H1 (cell line): Measurements from ENCODE around the gene NPHP4. TPM values are rescaled to one million over a fixed set of nuclear protein-coding genes. Genes with fewer than 3 reads are reported as not detected.

ENCODE experiments used
- CTCF ChIA-PET: fragments of 300-600 bp; sonication (Branson Sonifier 250); formaldehyde crosslinking; loops from one replicate; lab custom pipeline; 2021; ENCODE audit not compliant: partially characterized antibody; lab: Charles Lee
- POLR2A ChIA-PET: fragments of 300-600 bp; sonication (Branson Sonifier 250); formaldehyde crosslinking; loops from one replicate; lab custom pipeline; 2021; ENCODE audit warnings: inconsistent platforms; ENCODE audit not compliant: partially characterized antibody; lab: Charles Lee
- DNase-seq, 2 experiments: peaks; one replicate each; pipeline versions ENCODE4 v3.0.0 to v3.0.0-alpha.2; 2010 to 2022; ENCODE audit warnings: low spot score in 2 of 2, low read depth in 1 of 2, mixed read lengths in 1 of 2
- FAIRE-seq: peaks from 2 replicates; lab custom pipeline; 2011; peaks lifted over from hg19 to GRCh38; lab: Jason Lieb, UNC
- H2AFZ ChIP-seq: 2 replicates; pipeline ENCODE4 v1.8.1; 2012; ENCODE audit warnings: low read length, inconsistent platforms
- H2AK5ac ChIP-seq: 2 replicates; pipeline ENCODE4 v1.6.1; 2013; ENCODE audit warnings: low read depth, low read length
- H2BK120ac ChIP-seq: replicated peaks from 2 replicates; pipeline ENCODE3; 2013; ENCODE audit warnings: low read depth, low read length, inconsistent platforms
- H2BK12ac ChIP-seq: 2 replicates; pipeline ENCODE4 v1.6.1; 2013; ENCODE audit warnings: low read depth, low read length
- H2BK15ac ChIP-seq: 2 replicates; pipeline ENCODE4 v1.6.1; 2013; ENCODE audit warnings: low read length
- H2BK20ac ChIP-seq: 2 replicates; pipeline ENCODE4 v1.6.1; 2013; ENCODE audit warnings: low read length
- H2BK5ac ChIP-seq: 2 replicates; pipeline ENCODE4 v1.6.1; 2013; ENCODE audit warnings: low read depth, low read length
- H3K14ac ChIP-seq: 2 replicates; pipeline ENCODE4 v1.6.1; 2013; ENCODE audit warnings: inconsistent platforms; ENCODE audit not compliant: insufficient read length
- H3K18ac ChIP-seq: 2 replicates; pipeline ENCODE4 v1.6.1; 2013; ENCODE audit warnings: low read length; ENCODE audit errors: extremely low read depth
- H3K23ac ChIP-seq: 2 replicates; pipeline ENCODE4 v1.6.1; 2013; ENCODE audit warnings: inconsistent platforms; ENCODE audit not compliant: insufficient read length
- H3K23me2 ChIP-seq: 2 replicates; pipeline ENCODE4 v1.6.1; 2013; ENCODE audit warnings: low read depth, low read length
- H3K27ac ChIP-seq: 2 replicates; pipeline ENCODE4 v1.6.1; 2011; ENCODE audit warnings: low read depth, low read length, inconsistent platforms
- H3K27me3 ChIP-seq, 4 experiments: replicated peaks in 1 of 4; 1 replicate in 1 of 4; 2 replicates in 3 of 4; pipeline versions ENCODE4 v1.6.1 to v1.8.1; 2011 to 2013; ENCODE audit warnings: low read length in 3 of 4, mild to moderate bottlenecking in 3 of 4, inconsistent platforms in 2 of 4, mixed read lengths in 2 of 4, moderate library complexity in 1 of 4; ENCODE audit not compliant: control insufficient read depth in 3 of 4, insufficient read depth in 3 of 4; ENCODE audit errors: extremely low read depth in 1 of 4
- H3K36me3 ChIP-seq, 4 experiments: 2 replicates each; pipeline versions ENCODE4 v1.6.1 to v1.8.1; 2011 to 2013; ENCODE audit warnings: mild to moderate bottlenecking in 4 of 4, low read length in 3 of 4, moderate library complexity in 2 of 4, control low read depth in 1 of 4, inconsistent platforms in 1 of 4; ENCODE audit not compliant: insufficient read depth in 4 of 4, control insufficient read depth in 2 of 4
- H3K4ac ChIP-seq: replicated peaks from 2 replicates; pipeline ENCODE3; 2013; ENCODE audit warnings: low read length, low read depth, mixed read lengths, inconsistent platforms; ENCODE audit not compliant: insufficient read length
- H3K4me1 ChIP-seq, 4 experiments: replicated peaks in 1 of 4; 1 replicate in 1 of 4; 2 replicates in 3 of 4; pipeline versions ENCODE4 v1.6.1 to v1.8.1; 2011 to 2013; ENCODE audit warnings: low read length in 3 of 4, inconsistent platforms in 2 of 4, mixed read lengths in 1 of 4; ENCODE audit not compliant: insufficient read depth in 4 of 4, control insufficient read depth in 3 of 4
- H3K4me2 ChIP-seq, 2 experiments: 2 replicates each; pipeline versions ENCODE4 v1.6.1 to v1.8.1; 2011 to 2013; ENCODE audit warnings: low read depth in 2 of 2, low read length in 2 of 2, control low read depth in 1 of 2, inconsistent platforms in 1 of 2, mild to moderate bottlenecking in 1 of 2; ENCODE audit not compliant: insufficient read depth in 1 of 2
- H3K4me3 ChIP-seq, 4 experiments: fragments of 200-600, 300-600 bp in 1 of 4; sonication (generic), shearing (Covaris generic), sonication (Bioruptor Twin) in 1 of 4; 2 replicates each; pipeline versions ENCODE4 v1.5.1 to v1.8.1; 2011 to 2016; ENCODE audit warnings: low read length in 4 of 4, low read depth in 3 of 4, control low read depth in 2 of 4, inconsistent platforms in 2 of 4, mild to moderate bottlenecking in 2 of 4, mixed read lengths in 1 of 4, moderate library complexity in 1 of 4; ENCODE audit not compliant: insufficient read depth in 2 of 4; ENCODE audit errors: extremely low read depth in 1 of 4
- H3K56ac ChIP-seq: replicated peaks from 2 replicates; pipeline ENCODE3; 2013; ENCODE audit warnings: low read depth, mild to moderate bottlenecking, mixed read lengths, low read length, inconsistent platforms; ENCODE audit not compliant: insufficient read length
- H3K79me1 ChIP-seq: 2 replicates; pipeline ENCODE4 v1.6.1; 2013; ENCODE audit warnings: low read depth, low read length, control low read depth
- H3K79me2 ChIP-seq, 2 experiments: 2 replicates each; pipeline versions ENCODE4 v1.6.1 to v1.8.1; 2012 to 2013; ENCODE audit warnings: low read length in 2 of 2, mild to moderate bottlenecking in 2 of 2, inconsistent platforms in 1 of 2; ENCODE audit not compliant: insufficient read depth in 2 of 2, control insufficient read depth in 1 of 2
- H3K9ac ChIP-seq, 4 experiments: replicated peaks in 1 of 4; 1 replicate in 1 of 4; 2 replicates in 3 of 4; pipeline versions ENCODE4 v1.6.1 to v1.8.1; 2011 to 2013; ENCODE audit warnings: low read depth in 3 of 4, low read length in 3 of 4, control low read depth in 2 of 4, mild to moderate bottlenecking in 2 of 4, moderate library complexity in 2 of 4, inconsistent platforms in 1 of 4; ENCODE audit errors: extremely low read depth in 1 of 4
- H3K9me3 ChIP-seq, 2 experiments: 2 replicates each; pipeline versions ENCODE4 v1.6.1 to v1.8.1; 2012 to 2013; ENCODE audit warnings: mild to moderate bottlenecking in 2 of 2, moderate library complexity in 2 of 2, control low read depth in 1 of 2, inconsistent platforms in 1 of 2, low read depth in 1 of 2, low read length in 1 of 2, mixed read lengths in 1 of 2; ENCODE audit not compliant: insufficient read depth in 2 of 2
- H4K20me1 ChIP-seq, 2 experiments: replicated peaks in 1 of 2; 2 replicates each; pipeline versions ENCODE3 to v1.8.1; 2011 to 2013; ENCODE audit warnings: inconsistent platforms in 2 of 2, low read length in 2 of 2, mild to moderate bottlenecking in 1 of 2; ENCODE audit not compliant: insufficient read depth in 2 of 2, control insufficient read depth in 1 of 2
- H4K5ac ChIP-seq: 2 replicates; pipeline ENCODE4 v1.6.1; 2013; ENCODE audit warnings: low read length, low read depth, mixed read lengths, inconsistent platforms; ENCODE audit not compliant: insufficient read length
- H4K8ac ChIP-seq: 2 replicates; pipeline ENCODE4 v1.8.0; 2013; ENCODE audit warnings: mild to moderate bottlenecking, moderate library complexity, low read length, inconsistent platforms; ENCODE audit not compliant: insufficient read depth; ENCODE audit errors: extremely low read depth
- H4K91ac ChIP-seq: replicated peaks from 2 replicates; pipeline ENCODE3; 2013; ENCODE audit warnings: low read length, mixed read lengths, inconsistent platforms; ENCODE audit not compliant: insufficient read length
- BCL11A ChIP-seq, 2 experiments: IDR thresholded peaks; one replicate each; pipeline ENCODE4 v1.6.1; 2011; ENCODE audit warnings: low read depth in 2 of 2, low read length in 2 of 2, mild to moderate bottlenecking in 2 of 2
- BRCA1 ChIP-seq: IDR thresholded peaks from 2 replicates; pipeline ENCODE4 v1.6.1; 2012; ENCODE audit warnings: low read depth, low read length, improper control_type of control experiment
- CHD1 ChIP-seq: IDR thresholded peaks from 2 replicates; pipeline ENCODE4 v1.6.1; 2012; ENCODE audit warnings: low read depth, low read length, improper control_type of control experiment
- EP300 ChIP-seq, 2 experiments: IDR thresholded peaks; 1 replicate in 1 of 2; 2 replicates in 1 of 2; pipeline ENCODE4 v1.6.1; 2011 to 2012; ENCODE audit warnings: low read depth in 2 of 2, low read length in 2 of 2, mild to moderate bottlenecking in 2 of 2, borderline replicate concordance in 1 of 2, inconsistent platforms in 1 of 2, moderate library complexity in 1 of 2
- JUND ChIP-seq: IDR thresholded peaks from 2 replicates; pipeline ENCODE4 v1.6.1; 2011; ENCODE audit warnings: mild to moderate bottlenecking, improper control_type of control experiment, low read length
- MAFK ChIP-seq: IDR thresholded peaks from 2 replicates; pipeline ENCODE4 v1.6.1; 2012; ENCODE audit warnings: low read depth, mild to moderate bottlenecking, improper control_type of control experiment, low read length
- RBBP5 ChIP-seq: IDR thresholded peaks from 2 replicates; pipeline ENCODE4 v1.7.1; 2012; ENCODE audit warnings: low read depth, mild to moderate bottlenecking, inconsistent platforms, low read length, moderate library complexity, borderline replicate concordance
- RFX5 ChIP-seq: IDR thresholded peaks from 2 replicates; pipeline ENCODE4 v1.6.1; 2011; ENCODE audit warnings: low read depth, low read length, improper control_type of control experiment, borderline replicate concordance
- SUZ12 ChIP-seq: fragments of 200-600 bp; sonication (generic); IDR thresholded peaks from 2 replicates; pipeline ENCODE4 v1.6.1; 2012; ENCODE audit warnings: mild to moderate bottlenecking, inconsistent platforms, low read length, moderate library complexity, mixed read lengths
- USF2 ChIP-seq: IDR thresholded peaks from 2 replicates; pipeline ENCODE4 v1.6.1; 2011; ENCODE audit warnings: low read length, improper control_type of control experiment
- YY1 ChIP-seq: IDR thresholded peaks from 2 replicates; pipeline ENCODE4 v1.6.1; 2011; ENCODE audit warnings: low read depth, mild to moderate bottlenecking, low read length
- WGBS, 2 experiments: shearing (Covaris generic) in 1 of 2; methylation state at CpG; one replicate each; pipeline versions ENCODE4 v1.1.6 to v1.1.7; 2013 to 2015; ENCODE audit warnings: low lambda C conversion rate in 2 of 2, mixed read lengths in 2 of 2, inconsistent platforms in 1 of 2, low coverage in 1 of 2, missing lambda C conversion rate in 1 of 2; ENCODE audit not compliant: insufficient replicate concordance in 2 of 2, insufficient coverage in 1 of 2, insufficient read length in 1 of 2; ENCODE audit errors: extremely low coverage in 1 of 2, missing lambda C conversion rate in 1 of 2; 5-methylcytosine and 5-hydroxymethylcytosine counted together
- polyA plus RNA-seq, 7 experiments: library from polyadenylated mRNA; depleted of rRNA in 3 of 7; stranded (reverse) in 5 of 7; unstranded in 2 of 7; fragments of >200 nt in 5 of 7; fragments of 200-250 nt in 2 of 7; gene quantifications; 1 replicate in 5 of 7; 2 replicates in 1 of 7; 4 replicates in 1 of 7; pipeline versions ENCODE4 v1.2.1 to v1.2.3, GENCODE V29; 2011 to 2013; ENCODE audit warnings: missing spikeins in 2 of 7, mixed read lengths in 2 of 7
- total RNA-seq: library from RNA; stranded (reverse); fragmentation: NEBNext Ultra II Directional; extraction: Animal tissue kit (Norgen Biotek cat#: 25700); gene quantifications from 2 replicates; pipeline ENCODE4 v1.2.1, GENCODE V29; 2021

NPHP4 gene
- total and polyA plus RNA-seq, 2 of the 8 experiments (the other 6 are each of a cell fraction or from before 2014, with no cell fraction given): 5.8 to 14.0 TPM

- H3K4ac ChIP-seq: no peak overlapping the region
- 70% methylated on average over 7 of the region's 12 CpGs; no CpG with 5 or more reads in 1 of the 2 experiments for WGBS, 2 experiments
- CTCF ChIA-PET: interaction anchor here (1.5 kb wide), 1 partner anchor 37 kb away, joined by 5 read pairs; no protein-coding TSS in a partner anchor
- TF ChIP-seq USF2 (no peak), YY1 (no peak), BRCA1 (no peak), CHD1 (no peak), EP300 (IDR thresholded peaks at IDR 0.05; ENCODE audit: borderline replicate concordance in 1 of 2, low read depth in 2 of 2, low read length in 2 of 2) (no peak), RBBP5 (no peak), BCL11A (IDR thresholded peaks at IDR 0.05; ENCODE audit: low read depth in 2 of 2, low read length in 2 of 2) (no peak), MAFK (no peak), RFX5 (no peak), SUZ12 (no peak), JUND (no peak)
These were observed 6.1 kb upstream of the NPHP4 start for GRCh38 chr1:5998051-5998905.

More at GRCh38 chr1:5998051-5998905, 6.1 kb upstream of the NPHP4 start:
- Histone ChIP-seq H3K56ac (no peak overlapping the region), H2BK120ac (no peak overlapping the region), H3K9ac (no peak overlapping the region), H2BK12ac (no peak overlapping the region), H3K79me1 (no peaks in the 10 kb centered on the region; the same call in 1 of the 2 replicates), H3K27ac (no peak overlapping the region), H3K79me2 (no peaks in the 10 kb centered on the region), H3K4me3 (no peak overlapping the region), H2AK5ac (no peak overlapping the region), H4K91ac (no peak overlapping the region), H3K23ac (no peak overlapping the region), H4K20me1 (peaks cover 5 to 6% of the 10 kb centered on the region in 2 experiments), H3K23me2 (peaks cover 6% of the 10 kb centered on the region; the same call in 1 of the 2 replicates), H3K14ac (no peak overlapping the region), H3K36me3 (no peaks in the 10 kb centered on the region), H4K5ac (no peak overlapping the region), H2BK5ac (no peak overlapping the region), H4K8ac (no peak overlapping the region), H2BK15ac (no peak overlapping the region), H3K18ac (no peak overlapping the region), H3K27me3 (peaks cover 0 to 26% (median 15%) of the 10 kb centered on the region in 4 experiments; a peak in 5 of 7 replicates), H3K9me3 (no peaks in the 10 kb centered on the region), H2AFZ (no peak overlapping the region), H3K4me2 (no peak overlapping the region), H3K4me1 (peaks cover 0 to 15% (median 10%) of the 10 kb centered on the region in 4 experiments; a peak in 6 of 7 replicates), H2BK20ac (no peak overlapping the region)
- no peak for DNase-seq
- FAIRE-seq: no peak
- POLR2A ChIA-PET: interaction anchor here (0.6 kb wide), 1 partner anchor 193 kb away, joined by 3 read pairs; no protein-coding TSS in a partner anchor
